Measurements from ENCODE around the gene OLA1.

DNA sequence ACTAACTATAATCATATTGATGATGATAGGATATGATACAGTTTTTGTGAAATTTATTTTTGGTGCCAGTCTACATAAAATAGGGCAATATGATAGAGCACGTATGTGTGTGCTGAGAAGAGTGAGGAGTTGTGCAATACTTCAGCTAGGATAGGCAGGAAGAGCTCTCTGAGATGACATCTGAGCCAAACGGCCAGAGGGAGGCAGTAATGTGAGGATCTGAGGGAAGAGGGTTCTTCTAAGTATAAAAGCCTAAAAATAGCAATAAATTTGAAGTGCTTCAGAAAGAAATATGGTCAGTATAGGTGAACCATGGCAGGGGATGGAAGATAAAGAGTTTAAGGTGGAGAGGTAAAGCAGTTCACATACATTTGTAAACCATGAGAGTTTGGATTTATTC lies 102.5 kb downstream of the OLA1 start:
- TF ChIP-seq, protein P1, sequence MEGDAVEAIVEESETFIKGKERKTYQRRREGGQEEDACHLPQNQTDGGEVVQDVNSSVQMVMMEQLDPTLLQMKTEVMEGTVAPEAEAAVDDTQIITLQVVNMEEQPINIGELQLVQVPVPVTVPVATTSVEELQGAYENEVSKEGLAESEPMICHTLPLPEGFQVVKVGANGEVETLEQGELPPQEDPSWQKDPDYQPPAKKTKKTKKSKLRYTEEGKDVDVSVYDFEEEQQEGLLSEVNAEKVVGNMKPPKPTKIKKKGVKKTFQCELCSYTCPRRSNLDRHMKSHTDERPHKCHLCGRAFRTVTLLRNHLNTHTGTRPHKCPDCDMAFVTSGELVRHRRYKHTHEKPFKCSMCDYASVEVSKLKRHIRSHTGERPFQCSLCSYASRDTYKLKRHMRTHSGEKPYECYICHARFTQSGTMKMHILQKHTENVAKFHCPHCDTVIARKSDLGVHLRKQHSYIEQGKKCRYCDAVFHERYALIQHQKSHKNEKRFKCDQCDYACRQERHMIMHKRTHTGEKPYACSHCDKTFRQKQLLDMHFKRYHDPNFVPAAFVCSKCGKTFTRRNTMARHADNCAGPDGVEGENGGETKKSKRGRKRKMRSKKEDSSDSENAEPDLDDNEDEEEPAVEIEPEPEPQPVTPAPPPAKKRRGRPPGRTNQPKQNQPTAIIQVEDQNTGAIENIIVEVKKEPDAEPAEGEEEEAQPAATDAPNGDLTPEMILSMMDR (optimal IDR thresholded peaks at IDR 0.05 in 1 of 3, IDR thresholded peaks at IDR 0.05 in 1 of 3, conservative IDR thresholded peaks at IDR 0.05 in 1 of 3; ENCODE audit: extremely low read depth in 1 of 3, insufficient read depth in 2 of 3, low read length in 3 of 3) = peak; percentile 26 to 47 (median 28)
- TF ChIP-seq EZH2 (IDR thresholded peaks at IDR 0.05; ENCODE audit: low read length) = no peak

All from keratinocyte (primary cell).